HG03095 (cell line): ENCODE measurements around the gene PRSS56.
"Not testable (repeated sequence)": the region's sequence is repeated elsewhere in the genome, so short reads cannot be mapped to it uniquely, and the experiment has no call there.

Source experiments
- ATAC-seq: cut with Tn5 transposase; IDR thresholded peaks from one replicate; pipeline ENCODE4 v1.9.1; 2021; ENCODE audit warnings: moderate library complexity; ENCODE audit not compliant: unreplicated experiment

Gene PRSS56

GRCh38 chr2:232568161-232568560 is 48.0 kb downstream of the PRSS56 start:
- ATAC-seq, result no peak

- no peak for ATAC-seq
These were observed 49.4 kb downstream of the PRSS56 start for GRCh38 chr2:232569541-232569940.

- ATAC-seq, result not testable (repeated sequence)
These were observed 50.3 kb downstream of the PRSS56 start for GRCh38 chr2:232570481-232570880.

GRCh38 chr2:232571026-232571474 is 50.9 kb downstream of the PRSS56 start:
- no peak for ATAC-seq

- no peak for ATAC-seq
These were observed 52.9 kb downstream of the PRSS56 start for GRCh38 chr2:232573042-232573441.

GRCh38 chr2:232573771-232574435 is 53.7 kb downstream of the PRSS56 start:
- no peak for ATAC-seq

GRCh38 chr2:232574674-232575403 is 54.7 kb downstream of the PRSS56 start:
- ATAC-seq, result no peak
